ENCODE measurements around the gene FAM177B.

- TF ChIP-seq, protein P1, sequence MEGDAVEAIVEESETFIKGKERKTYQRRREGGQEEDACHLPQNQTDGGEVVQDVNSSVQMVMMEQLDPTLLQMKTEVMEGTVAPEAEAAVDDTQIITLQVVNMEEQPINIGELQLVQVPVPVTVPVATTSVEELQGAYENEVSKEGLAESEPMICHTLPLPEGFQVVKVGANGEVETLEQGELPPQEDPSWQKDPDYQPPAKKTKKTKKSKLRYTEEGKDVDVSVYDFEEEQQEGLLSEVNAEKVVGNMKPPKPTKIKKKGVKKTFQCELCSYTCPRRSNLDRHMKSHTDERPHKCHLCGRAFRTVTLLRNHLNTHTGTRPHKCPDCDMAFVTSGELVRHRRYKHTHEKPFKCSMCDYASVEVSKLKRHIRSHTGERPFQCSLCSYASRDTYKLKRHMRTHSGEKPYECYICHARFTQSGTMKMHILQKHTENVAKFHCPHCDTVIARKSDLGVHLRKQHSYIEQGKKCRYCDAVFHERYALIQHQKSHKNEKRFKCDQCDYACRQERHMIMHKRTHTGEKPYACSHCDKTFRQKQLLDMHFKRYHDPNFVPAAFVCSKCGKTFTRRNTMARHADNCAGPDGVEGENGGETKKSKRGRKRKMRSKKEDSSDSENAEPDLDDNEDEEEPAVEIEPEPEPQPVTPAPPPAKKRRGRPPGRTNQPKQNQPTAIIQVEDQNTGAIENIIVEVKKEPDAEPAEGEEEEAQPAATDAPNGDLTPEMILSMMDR (IDR thresholded peaks at IDR 0.05; ENCODE audit: low read depth, low read length, missing input control): no peak
- no peak for TF ChIP-seq MAX (IDR thresholded peaks at IDR 0.05)
- TF ChIP-seq YY1 (IDR thresholded peaks at IDR 0.05): no peak
- TF ChIP-seq FOXA1 (IDR thresholded peaks at IDR 0.05): no peak
- TF ChIP-seq ZBTB33 (IDR thresholded peaks at IDR 0.05): no peak
- TF ChIP-seq JUND (IDR thresholded peaks at IDR 0.05): no peak
- no peak for TF ChIP-seq TAF1 (conservative IDR thresholded peaks at IDR 0.05)
These were observed at the start of gene FAM177B for GRCh38 chr1:222736972-222737371.

Measured in liver (tissue), 3 donors.